Stimulated activated effector memory CD8-positive, alpha-beta T cell treated with anti-CD3 and anti-CD28 coated beads, Interleukin-12 subunit alpha, Interleukin-12 subunit beta, amount 100 ng/mL, for 72 hours (primary cell): ENCODE measurements around the gene SUGP1.
"Not testable (repeated sequence)": the region's sequence is repeated elsewhere in the genome, so short reads cannot be mapped to it uniquely, and the experiment has no call there.

Source experiments
- ATAC-seq: fragments of 150-1000 bp; cut with Tn5 transposase; 2 replicates; pipeline ENCODE4 v1.10.0; 2021
- DNase-seq, 2 donors: peaks; one replicate each; pipeline ENCODE4 v3.0.0; 2021 to 2022; ENCODE audit warnings: low spot score in 2 of 2
- H3K27ac Mint-ChIP-seq: one replicate; pipeline ENCODE4 v1.8.0; 2022; ENCODE audit warnings: mild to moderate bottlenecking, mixed read lengths
- H3K36me3 Mint-ChIP-seq: one replicate; pipeline ENCODE4 v1.8.0; 2022; ENCODE audit warnings: mild to moderate bottlenecking, mixed read lengths
- H3K4me1 Mint-ChIP-seq: one replicate; pipeline ENCODE4 v1.8.0; 2022; ENCODE audit warnings: mixed read lengths
- H3K4me3 Mint-ChIP-seq: one replicate; pipeline ENCODE4 v1.8.0; 2022; ENCODE audit warnings: mild to moderate bottlenecking, mixed read lengths
- H3K9me3 Mint-ChIP-seq: one replicate; pipeline ENCODE4 v1.8.0; 2022; ENCODE audit warnings: mixed read lengths

Gene SUGP1

DNA sequence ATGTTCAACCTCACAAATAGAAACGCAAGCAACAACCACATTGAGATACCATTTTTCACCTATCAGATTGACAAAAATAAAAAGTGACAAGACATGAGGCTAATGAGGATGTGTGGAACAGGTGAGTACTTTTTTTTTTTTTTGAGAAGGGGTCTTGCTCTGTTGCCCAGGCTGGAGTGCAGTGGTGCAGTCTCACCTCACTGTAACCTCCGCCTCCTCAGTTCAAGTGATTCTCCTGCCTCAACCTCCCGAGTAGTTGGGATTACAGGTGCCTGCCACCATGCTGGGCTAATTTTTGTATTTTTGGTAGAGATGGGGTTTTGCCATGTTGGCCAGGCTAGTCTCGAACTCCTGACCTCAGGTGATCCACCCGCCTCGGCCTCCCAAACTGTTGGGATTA lies 66.9 kb downstream of the SUGP1 start:
- not testable (repeated sequence) for H3K4me1 Mint-ChIP-seq, H3K9me3 Mint-ChIP-seq, H3K27ac Mint-ChIP-seq, ATAC-seq, H3K4me3 Mint-ChIP-seq, H3K36me3 Mint-ChIP-seq, DNase-seq

DNA sequence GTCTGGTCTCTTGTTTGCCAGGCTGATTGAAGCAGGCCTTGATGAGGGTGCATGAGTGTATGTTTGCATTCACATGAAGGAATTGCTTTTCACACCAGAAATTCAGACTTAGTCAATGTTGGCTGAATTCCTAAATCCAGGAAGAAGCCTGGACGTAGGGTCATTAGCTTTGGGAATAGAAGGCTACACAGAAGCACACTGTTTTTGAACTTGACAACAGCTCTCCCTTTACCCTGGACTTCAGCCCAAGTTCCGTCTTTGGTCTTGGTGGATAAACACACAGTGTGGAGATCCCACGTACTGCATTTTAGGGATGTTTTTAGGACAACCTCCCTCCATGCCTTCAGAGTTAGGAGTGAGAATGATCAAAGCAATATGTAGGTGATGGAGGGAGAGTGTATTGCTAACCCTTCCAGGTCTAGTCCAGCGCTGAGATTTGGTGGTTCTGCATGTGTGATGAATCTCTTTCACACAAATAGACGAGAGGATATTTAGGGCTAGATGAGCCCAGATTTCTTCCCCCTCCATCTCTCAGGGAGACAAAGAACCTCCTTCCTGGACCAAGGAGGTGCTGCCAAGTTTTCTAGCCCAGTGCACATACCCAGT lies 70.0 kb downstream of the SUGP1 start:
- H3K4me1 Mint-ChIP-seq = no peaks in the 10 kb centered on the region
- H3K4me3 Mint-ChIP-seq = no peak overlapping the region
- no peaks in the 10 kb centered on the region for H3K9me3 Mint-ChIP-seq
- H3K27ac Mint-ChIP-seq = no peak overlapping the region
- no peaks in the 10 kb centered on the region for H3K36me3 Mint-ChIP-seq
- no peak for DNase-seq
- no peak for ATAC-seq

DNA sequence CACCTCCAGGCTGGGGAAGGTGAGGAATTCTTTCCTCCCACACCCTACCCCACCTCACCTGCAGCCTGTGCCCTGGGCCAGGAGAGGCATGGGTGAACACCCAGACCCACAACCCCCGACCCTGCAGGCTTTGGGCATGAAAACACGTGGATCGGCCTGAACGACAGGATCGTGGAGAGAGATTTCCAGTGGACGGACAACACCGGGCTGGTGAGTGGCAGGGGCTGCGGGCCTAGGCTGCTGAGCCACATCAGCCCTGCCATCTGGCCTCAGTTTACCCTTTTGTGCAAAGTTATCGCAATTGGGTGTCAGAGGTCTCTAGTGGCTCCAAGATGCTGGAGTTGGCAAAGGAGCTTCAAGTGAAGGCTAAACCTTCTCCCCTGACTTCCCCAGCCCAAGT lies 79.8 kb downstream of the SUGP1 start:
- Mint-ChIP-seq H3K36me3 (no peaks in the 10 kb centered on the region), H3K27ac (no peak overlapping the region), H3K4me3 (no peak overlapping the region), H3K4me1 (no peaks in the 10 kb centered on the region), H3K9me3 (peaks cover 5% of the 10 kb centered on the region)
- ATAC-seq (no peak), DNase-seq (no peak)

DNA sequence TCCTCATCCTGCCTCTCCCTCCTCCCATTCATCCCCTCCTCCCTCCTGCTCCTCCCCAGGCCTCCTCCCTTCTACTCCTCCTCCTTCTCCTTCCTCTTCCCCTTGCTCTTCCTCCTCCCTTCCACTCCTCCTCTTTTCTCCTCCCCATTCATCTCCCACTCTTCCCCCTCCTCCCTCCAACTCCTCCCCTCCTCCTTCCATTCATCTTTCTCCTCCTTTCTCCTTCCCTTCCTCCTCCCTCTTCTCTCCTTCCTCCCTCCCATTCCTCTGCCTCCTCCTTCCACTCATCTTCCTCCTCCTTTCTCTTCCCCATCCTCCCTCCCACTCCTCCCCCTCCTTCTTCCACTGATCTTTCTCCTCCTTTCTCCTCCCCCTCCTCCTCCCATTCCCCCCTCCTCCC lies 80.6 kb downstream of the SUGP1 start:
- Mint-ChIP-seq H3K36me3 (no peaks in the 10 kb centered on the region), H3K27ac (no peak overlapping the region), H3K4me1 (no peaks in the 10 kb centered on the region), H3K9me3 (peaks cover 5% of the 10 kb centered on the region), H3K4me3 (no peak overlapping the region)
- DNase-seq (no peak), ATAC-seq (no peak)

DNA sequence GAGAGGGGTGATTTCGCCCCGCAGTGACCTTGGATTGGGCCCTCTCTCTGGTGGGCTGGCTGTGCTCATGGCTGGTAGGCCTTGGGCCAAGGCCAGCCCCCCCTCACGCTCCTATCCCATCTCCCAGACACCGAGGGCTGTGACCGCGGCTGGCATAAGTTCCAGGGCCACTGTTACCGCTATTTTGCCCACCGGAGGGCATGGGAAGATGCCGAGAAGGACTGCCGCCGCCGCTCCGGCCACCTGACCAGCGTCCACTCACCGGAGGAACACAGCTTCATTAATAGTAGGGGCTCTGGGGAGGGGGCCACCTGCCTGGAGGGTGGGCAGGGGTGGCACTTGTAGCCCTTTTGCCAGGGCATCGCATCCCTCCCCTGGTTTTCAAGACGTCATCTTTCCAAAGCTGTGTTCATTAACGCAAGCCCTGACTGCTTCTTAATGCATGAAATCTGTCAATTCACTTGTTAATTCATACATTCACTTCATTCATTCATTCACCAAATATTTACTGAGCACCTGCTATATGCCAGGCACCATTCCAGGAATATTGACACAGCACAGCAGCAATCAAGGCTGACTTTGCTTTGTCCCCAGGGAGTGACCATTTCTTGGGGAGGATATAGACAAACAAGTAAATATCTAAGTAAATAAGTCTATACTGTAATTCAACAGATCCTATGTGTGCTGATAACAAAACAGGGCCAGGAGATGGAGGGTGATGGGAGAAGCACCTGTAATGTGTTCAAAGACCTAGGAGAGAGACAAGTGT lies 82.0 kb downstream of the SUGP1 start:
- H3K4me3 Mint-ChIP-seq = no peak overlapping the region
- DNase-seq = no peak
- no peak overlapping the region for H3K27ac Mint-ChIP-seq
- H3K9me3 Mint-ChIP-seq = peaks cover 5% of the 10 kb centered on the region
- no peak for ATAC-seq
- no peaks in the 10 kb centered on the region for H3K36me3 Mint-ChIP-seq
- no peaks in the 10 kb centered on the region for H3K4me1 Mint-ChIP-seq

DNA sequence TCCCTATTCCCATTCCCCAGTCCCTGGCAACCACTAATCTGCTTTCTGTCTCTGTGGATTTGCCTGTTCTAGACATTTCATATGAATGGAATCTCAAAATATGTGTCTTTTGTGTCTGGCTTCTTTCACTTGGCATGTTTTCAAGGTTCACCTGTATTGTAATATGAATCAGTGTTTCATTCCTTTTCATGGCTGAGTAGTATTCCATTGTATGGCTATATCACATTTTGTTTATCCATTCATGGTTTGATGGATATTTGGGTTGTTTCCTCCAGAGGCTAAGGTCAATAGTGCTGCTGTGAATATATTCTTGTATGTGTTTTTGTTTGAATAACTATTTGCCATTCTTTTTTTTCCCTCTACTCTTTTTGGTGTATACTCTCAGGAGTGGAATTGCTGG lies 84.1 kb downstream of the SUGP1 start:
- peaks cover 5% of the 10 kb centered on the region for H3K9me3 Mint-ChIP-seq
- no peak for DNase-seq
- no peak for ATAC-seq
- H3K4me1 Mint-ChIP-seq = no peaks in the 10 kb centered on the region
- no peak overlapping the region for H3K4me3 Mint-ChIP-seq
- H3K36me3 Mint-ChIP-seq = no peaks in the 10 kb centered on the region
- H3K27ac Mint-ChIP-seq = no peak overlapping the region

DNA sequence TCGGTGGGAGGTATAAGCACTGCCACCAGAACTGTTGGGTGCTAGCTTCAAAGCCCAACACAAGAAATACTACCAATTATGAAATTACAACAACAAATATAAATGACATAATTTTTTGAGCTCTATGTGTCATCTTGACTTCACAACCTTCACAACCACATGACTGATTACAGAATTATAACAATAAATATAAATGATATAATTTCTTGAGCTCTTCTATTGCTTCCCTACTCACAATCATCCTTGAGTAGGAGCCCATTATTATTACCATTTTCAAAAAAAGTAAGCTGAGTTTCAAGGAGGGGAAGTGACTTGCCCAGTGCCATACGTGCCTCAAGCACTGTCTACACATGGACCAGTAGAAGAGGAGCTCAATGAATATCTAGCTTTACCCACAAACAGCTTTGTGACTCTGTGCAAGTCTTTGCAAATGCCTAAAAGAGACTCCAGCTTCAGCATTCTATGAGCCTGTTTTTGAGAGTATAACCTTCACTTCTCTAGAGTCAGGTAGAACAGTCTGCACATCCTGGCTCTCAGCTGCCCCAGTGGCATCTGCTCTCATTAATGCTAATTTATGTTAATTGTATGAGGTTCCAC lies 86.0 kb downstream of the SUGP1 start:
- no peaks in the 10 kb centered on the region for H3K36me3 Mint-ChIP-seq
- H3K9me3 Mint-ChIP-seq = peaks cover 5% of the 10 kb centered on the region
- DNase-seq = no peak
- no peaks in the 10 kb centered on the region for H3K4me1 Mint-ChIP-seq
- ATAC-seq = no peak
- H3K27ac Mint-ChIP-seq = no peak overlapping the region
- no peak overlapping the region for H3K4me3 Mint-ChIP-seq

DNA sequence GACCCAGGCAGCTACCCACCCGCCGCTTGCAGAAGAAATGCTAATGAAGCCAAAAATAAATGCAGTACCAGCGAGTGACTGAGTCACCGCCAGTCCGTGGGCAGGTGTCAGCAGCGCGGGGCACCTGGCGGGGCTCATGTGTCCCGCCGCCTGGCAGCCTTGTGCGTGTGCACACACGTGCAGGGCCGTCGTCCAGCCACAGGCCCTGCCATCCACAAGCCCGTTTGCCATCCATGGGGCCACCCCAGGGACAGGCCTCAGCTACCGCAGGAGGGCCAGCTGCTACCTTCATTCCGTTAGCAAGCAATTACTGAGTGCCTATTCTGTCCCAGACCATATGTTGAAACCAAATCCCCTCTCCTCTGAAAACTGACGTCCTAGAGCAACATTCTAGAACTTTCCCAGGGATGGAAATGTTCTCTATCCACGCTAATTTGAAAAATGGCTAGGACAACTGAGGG lies 88.0 kb downstream of the SUGP1 start:
- DNase-seq = no peak
- H3K27ac Mint-ChIP-seq = no peak overlapping the region
- H3K4me3 Mint-ChIP-seq = no peak overlapping the region
- H3K9me3 Mint-ChIP-seq = peaks cover 5% of the 10 kb centered on the region
- H3K4me1 Mint-ChIP-seq = no peaks in the 10 kb centered on the region
- no peak for ATAC-seq
- no peaks in the 10 kb centered on the region for H3K36me3 Mint-ChIP-seq

DNA sequence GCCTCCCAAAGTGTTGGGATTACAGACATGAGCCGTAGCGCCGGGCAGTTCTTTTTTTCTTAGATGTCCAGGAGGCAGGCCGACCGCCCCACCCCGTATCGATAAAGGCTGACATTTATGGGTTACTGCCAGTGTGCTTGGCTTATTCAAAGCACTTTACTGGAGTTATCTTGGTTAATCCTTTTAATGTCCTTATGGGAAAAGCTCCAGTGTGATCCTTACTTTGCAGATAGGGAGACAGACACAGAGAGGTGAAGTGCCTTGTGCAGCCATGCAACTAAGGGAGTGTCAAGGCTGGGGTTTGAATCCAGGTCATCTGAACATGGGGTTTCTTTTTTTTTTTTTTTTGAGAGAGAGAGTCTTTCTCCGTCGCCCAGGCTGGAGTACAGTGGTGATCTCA lies 89.3 kb downstream of the SUGP1 start:
- no peak for DNase-seq
- Mint-ChIP-seq H3K36me3 (no peaks in the 10 kb centered on the region), H3K27ac (no peak overlapping the region), H3K4me3 (no peak overlapping the region), H3K4me1 (no peaks in the 10 kb centered on the region), H3K9me3 (peaks cover 2% of the 10 kb centered on the region)
- no peak for ATAC-seq

DNA sequence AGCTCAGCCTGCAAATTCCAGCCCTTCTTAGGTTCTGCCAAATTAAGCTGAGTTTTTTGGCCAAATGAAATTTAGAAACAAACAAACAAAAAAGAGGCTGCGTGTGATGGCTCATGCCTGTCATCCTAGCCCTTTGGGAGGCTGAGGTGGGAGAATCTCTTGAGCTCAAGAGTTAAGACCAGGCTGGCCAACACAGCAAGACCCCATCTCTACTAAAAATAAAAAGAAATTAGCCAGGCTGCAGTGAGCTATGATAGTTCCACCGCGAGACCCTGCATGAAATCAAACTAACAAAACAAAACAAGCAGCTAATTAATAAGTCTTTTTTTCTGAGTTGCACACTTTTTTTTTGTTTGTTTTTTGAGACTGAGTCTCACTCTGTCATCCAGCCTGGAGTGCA lies 90.6 kb downstream of the SUGP1 start:
- Mint-ChIP-seq H3K9me3 (no peaks in the 10 kb centered on the region), H3K4me1 (peaks cover 6% of the 10 kb centered on the region), H3K4me3 (no peak overlapping the region), H3K36me3 (no peaks in the 10 kb centered on the region), H3K27ac (no peak overlapping the region)
- DNase-seq (no peak), ATAC-seq (no peak)

DNA sequence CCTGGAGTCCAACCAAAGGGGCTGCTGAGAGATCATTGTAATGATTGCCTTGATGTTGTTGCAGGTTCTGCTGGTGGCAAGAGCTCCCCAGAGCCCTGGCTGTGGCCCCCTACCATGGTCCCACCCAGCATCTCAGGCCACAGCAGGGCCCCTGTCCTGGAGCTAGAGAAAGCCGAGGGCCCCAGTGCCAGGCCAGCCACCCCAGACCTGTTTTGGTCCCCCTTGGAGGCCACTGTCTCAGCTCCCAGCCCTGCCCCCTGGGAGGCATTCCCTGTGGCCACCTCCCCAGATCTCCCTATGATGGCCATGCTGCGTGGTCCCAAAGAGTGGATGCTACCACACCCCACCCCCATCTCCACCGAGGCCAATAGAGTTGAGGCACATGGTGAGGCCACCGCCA lies 93.1 kb downstream of the SUGP1 start:
- DNase-seq (no peak), ATAC-seq (no peak)
- H3K36me3 Mint-ChIP-seq = no peaks in the 10 kb centered on the region
- no peak overlapping the region for H3K4me3 Mint-ChIP-seq
- H3K9me3 Mint-ChIP-seq = no peaks in the 10 kb centered on the region
- no peak overlapping the region for H3K27ac Mint-ChIP-seq
- peaks cover 6% of the 10 kb centered on the region for H3K4me1 Mint-ChIP-seq

DNA sequence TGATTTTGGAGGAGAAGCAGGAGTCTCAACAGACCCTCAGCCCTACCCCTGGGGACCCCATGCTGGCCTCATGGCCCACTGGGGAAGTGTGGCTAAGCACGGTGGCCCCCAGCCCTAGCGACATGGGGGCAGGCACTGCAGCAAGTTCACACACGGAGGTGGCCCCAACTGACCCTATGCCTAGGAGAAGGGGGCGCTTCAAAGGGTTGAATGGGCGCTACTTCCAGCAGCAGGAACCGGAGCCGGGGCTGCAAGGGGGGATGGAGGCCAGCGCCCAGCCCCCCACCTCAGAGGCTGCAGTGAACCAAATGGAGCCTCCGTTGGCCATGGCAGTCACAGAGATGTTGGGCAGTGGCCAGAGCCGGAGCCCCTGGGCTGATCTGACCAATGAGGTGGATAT lies 93.6 kb downstream of the SUGP1 start:
- no peak for ATAC-seq
- H3K36me3 Mint-ChIP-seq = no peaks in the 10 kb centered on the region
- no peak overlapping the region for H3K27ac Mint-ChIP-seq

DNA sequence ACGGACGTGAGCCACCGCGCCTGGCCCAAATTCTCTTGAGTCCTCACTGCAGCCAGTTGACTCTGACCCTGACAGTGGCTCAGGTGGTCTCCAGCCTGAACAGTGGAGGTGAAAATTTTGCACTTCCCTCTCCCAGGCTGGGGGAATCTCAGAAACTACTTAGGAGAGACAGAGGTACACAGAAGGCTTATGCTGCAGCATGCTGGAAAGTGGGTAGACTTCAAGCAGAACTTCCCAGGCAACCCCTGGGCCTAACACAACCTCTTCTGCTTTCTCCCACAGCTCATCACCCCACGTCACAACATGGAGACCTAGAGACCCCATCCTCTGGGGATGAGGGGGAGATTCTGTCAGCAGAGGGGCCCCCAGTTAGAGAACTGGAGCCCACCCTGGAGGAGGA lies 94.1 kb downstream of the SUGP1 start:
- Mint-ChIP-seq H3K27ac (no peak overlapping the region), H3K4me3 (peak overlapping the region; percentile 71), H3K4me1 (peaks cover 6% of the 10 kb centered on the region), H3K9me3 (no peaks in the 10 kb centered on the region), H3K36me3 (no peaks in the 10 kb centered on the region)
- DNase-seq (no peak), ATAC-seq (no peak)

More for the DNA sequence above, 93.6 kb downstream of the SUGP1 start:
- Mint-ChIP-seq H3K4me3 (no peak overlapping the region), H3K4me1 (peaks cover 6% of the 10 kb centered on the region), H3K9me3 (no peaks in the 10 kb centered on the region)
- no peak for DNase-seq
